ENCODE data around the gene TSPAN31. TPM values are rescaled to one million over a fixed set of nuclear protein-coding genes. Genes with fewer than 3 reads are reported as not detected.
A peak's percentile ranks its signal among the peaks of the same experiment; 100 is the strongest.

The TSPAN31 gene
- total and polyA plus RNA-seq, 9 of the 15 experiments (the other 6 are each of a cell fraction or from before 2014, with no cell fraction given) = 11.3 to 26.4 (median 14.3) TPM

DNA sequence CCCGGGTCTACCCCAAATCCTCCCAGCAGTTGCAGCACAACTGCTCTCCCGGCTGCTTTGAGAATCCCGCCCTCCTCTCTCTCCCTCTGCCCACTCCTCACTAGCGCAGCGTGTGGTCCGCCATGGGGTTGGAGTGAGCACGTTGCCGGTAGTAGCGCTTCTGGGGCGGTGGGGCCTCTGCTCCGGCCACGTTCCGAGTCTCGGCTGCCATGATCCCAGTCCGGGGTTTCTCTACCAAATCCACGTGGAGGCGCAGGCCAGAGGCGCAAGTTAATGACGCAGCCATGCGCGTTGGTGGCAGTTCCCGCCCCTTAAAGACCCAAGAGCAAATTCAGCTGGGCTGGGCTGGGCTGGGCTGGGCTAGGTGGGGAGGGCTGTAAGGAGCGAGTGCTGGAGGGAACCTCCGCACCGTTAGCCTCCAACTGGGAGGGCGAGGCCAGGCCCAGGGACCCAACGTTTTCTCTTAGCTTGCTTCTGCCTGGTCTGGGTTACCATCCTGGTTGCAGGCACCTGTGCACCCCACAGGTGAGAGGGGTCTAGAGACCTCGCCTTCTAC, 27.1 kb downstream of the TSPAN31 start, which contains the start of gene METTL1 (continued):
- TF ChIP-seq, protein P1, sequence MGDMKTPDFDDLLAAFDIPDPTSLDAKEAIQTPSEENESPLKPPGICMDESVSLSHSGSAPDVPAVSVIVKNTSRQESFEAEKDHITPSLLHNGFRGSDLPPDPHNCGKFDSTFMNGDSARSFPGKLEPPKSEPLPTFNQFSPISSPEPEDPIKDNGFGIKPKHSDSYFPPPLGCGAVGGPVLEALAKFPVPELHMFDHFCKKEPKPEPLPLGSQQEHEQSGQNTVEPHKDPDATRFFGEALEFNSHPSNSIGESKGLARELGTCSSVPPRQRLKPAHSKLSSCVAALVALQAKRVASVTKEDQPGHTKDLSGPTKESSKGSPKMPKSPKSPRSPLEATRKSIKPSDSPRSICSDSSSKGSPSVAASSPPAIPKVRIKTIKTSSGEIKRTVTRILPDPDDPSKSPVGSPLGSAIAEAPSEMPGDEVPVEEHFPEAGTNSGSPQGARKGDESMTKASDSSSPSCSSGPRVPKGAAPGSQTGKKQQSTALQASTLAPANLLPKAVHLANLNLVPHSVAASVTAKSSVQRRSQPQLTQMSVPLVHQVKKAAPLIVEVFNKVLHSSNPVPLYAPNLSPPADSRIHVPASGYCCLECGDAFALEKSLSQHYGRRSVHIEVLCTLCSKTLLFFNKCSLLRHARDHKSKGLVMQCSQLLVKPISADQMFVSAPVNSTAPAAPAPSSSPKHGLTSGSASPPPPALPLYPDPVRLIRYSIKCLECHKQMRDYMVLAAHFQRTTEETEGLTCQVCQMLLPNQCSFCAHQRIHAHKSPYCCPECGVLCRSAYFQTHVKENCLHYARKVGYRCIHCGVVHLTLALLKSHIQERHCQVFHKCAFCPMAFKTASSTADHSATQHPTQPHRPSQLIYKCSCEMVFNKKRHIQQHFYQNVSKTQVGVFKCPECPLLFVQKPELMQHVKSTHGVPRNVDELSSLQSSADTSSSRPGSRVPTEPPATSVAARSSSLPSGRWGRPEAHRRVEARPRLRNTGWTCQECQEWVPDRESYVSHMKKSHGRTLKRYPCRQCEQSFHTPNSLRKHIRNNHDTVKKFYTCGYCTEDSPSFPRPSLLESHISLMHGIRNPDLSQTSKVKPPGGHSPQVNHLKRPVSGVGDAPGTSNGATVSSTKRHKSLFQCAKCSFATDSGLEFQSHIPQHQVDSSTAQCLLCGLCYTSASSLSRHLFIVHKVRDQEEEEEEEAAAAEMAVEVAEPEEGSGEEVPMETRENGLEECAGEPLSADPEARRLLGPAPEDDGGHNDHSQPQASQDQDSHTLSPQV (IDR thresholded peaks at IDR 0.05) = 0 out of 2 replicates have a peak, but pooled peaks have one; percentile 12
- no peak for TF ChIP-seq ZFP30 (CRISPR knock-in tag; IDR thresholded peaks at IDR 0.05; ENCODE audit: borderline replicate concordance)
- peak; percentile 77 for TF ChIP-seq POLR2AphosphoS5 (IDR thresholded peaks at IDR 0.05; ENCODE audit: control insufficient read depth, insufficient read depth, low read depth, low read length)
- TF ChIP-seq SIN3B (IDR thresholded peaks at IDR 0.05; ENCODE audit: low read depth) = peak; percentile 96
- TF ChIP-seq ZNF277 (CRISPR knock-in tag; IDR thresholded peaks at IDR 0.05; ENCODE audit: borderline replicate concordance) = no peak
- 0 out of 4 replicates have a peak, but pooled peaks of 1 of the 2 experiments have one; percentile 10 for TF ChIP-seq RCOR1 (IDR thresholded peaks at IDR 0.05; ENCODE audit: borderline replicate concordance in 1 of 2, low read depth in 2 of 2, low read length in 2 of 2)
- TF ChIP-seq FOXK2 (conservative IDR thresholded peaks at IDR 0.05 in 1 of 2, IDR thresholded peaks at IDR 0.05 in 1 of 2; ENCODE audit: low read depth in 2 of 2) = peak in 1 of 2 experiments; percentile 92; a peak in 3 of 4 replicates
- no peak for TF ChIP-seq PRDM10 (IDR thresholded peaks at IDR 0.05; ENCODE audit: partially characterized antibody)

All from K562 (cell line).